Measurements from ENCODE around the gene GRIK5. TPM values are rescaled to one million over a fixed set of nuclear protein-coding genes. Genes with fewer than 3 reads are reported as not detected.
A peak's percentile ranks its signal among the peaks of the same experiment; 100 is the strongest.

GRIK5 gene
- total and polyA plus RNA-seq, 4 donors: 13.1 to 83.2 (median 48.2) TPM

- no peaks in the 10 kb centered on the region for H3K9me3 ChIP-seq (ENCODE audit: control insufficient read depth, insufficient read depth, low read length)
- H3K4me3 ChIP-seq (ENCODE audit: low read depth, low read length): no peak overlapping the region
- DNase-seq (ENCODE audit: low read depth in 4 of 6, low spot score in 6 of 6): no peak
- 95% methylated on average over 12 of the region's 13 CpGs for WGBS (ENCODE audit: insufficient coverage)
- H3K27ac ChIP-seq (ENCODE audit: low read depth, low read length): no peak overlapping the region
- H3K36me3 ChIP-seq (ENCODE audit: control insufficient read depth, insufficient read depth, low read length): peaks cover 92% of the 10 kb centered on the region
- no peaks in the 10 kb centered on the region for H3K27me3 ChIP-seq (ENCODE audit: control insufficient read depth, insufficient read depth, low read length)
- no peaks in the 10 kb centered on the region for H3K4me1 ChIP-seq (ENCODE audit: control insufficient read depth, insufficient read depth, low read length)
These were observed 10.8 kb downstream of the GRIK5 start for GRCh38 chr19:42059196-42059595.

- no peaks in the 10 kb centered on the region for H3K4me1 ChIP-seq (ENCODE audit: control insufficient read depth, insufficient read depth, low read length)
- WGBS (ENCODE audit: insufficient coverage): 94% methylated on average over 2 of the region's 7 CpGs
- H3K36me3 ChIP-seq (ENCODE audit: control insufficient read depth, insufficient read depth, low read length): peaks cover 96% of the 10 kb centered on the region
- no peaks in the 10 kb centered on the region for H3K27me3 ChIP-seq (ENCODE audit: control insufficient read depth, insufficient read depth, low read length)
- no peak overlapping the region for H3K27ac ChIP-seq (ENCODE audit: low read depth, low read length)
- no peaks in the 10 kb centered on the region for H3K9me3 ChIP-seq (ENCODE audit: control insufficient read depth, insufficient read depth, low read length)
- no peak overlapping the region for H3K4me3 ChIP-seq (ENCODE audit: low read depth, low read length)
- peak in 1 of 6 donors; percentile 22 for DNase-seq (ENCODE audit: low read depth in 4 of 6, low spot score in 6 of 6)
These were observed 12.2 kb downstream of the GRIK5 start for GRCh38 chr19:42057846-42058245.

- Histone ChIP-seq H3K9me3 (ENCODE audit: control insufficient read depth, insufficient read depth, low read length) (no peaks in the 10 kb centered on the region), H3K27ac (ENCODE audit: low read depth, low read length) (no peak overlapping the region), H3K4me1 (ENCODE audit: control insufficient read depth, insufficient read depth, low read length) (no peaks in the 10 kb centered on the region), H3K36me3 (ENCODE audit: control insufficient read depth, insufficient read depth, low read length) (peaks cover 94% of the 10 kb centered on the region), H3K4me3 (ENCODE audit: low read depth, low read length) (no peak overlapping the region), H3K27me3 (ENCODE audit: control insufficient read depth, insufficient read depth, low read length) (no peaks in the 10 kb centered on the region)
- DNase-seq (ENCODE audit: low read depth in 4 of 6, low spot score in 6 of 6): no peak
- WGBS (ENCODE audit: insufficient coverage): 90% methylated on average over 15 of the region's 18 CpGs
These were observed 15.8 kb downstream of the GRIK5 start for GRCh38 chr19:42054205-42054604.

GRCh38 chr19:42053037-42053935, 16.7 kb downstream of the GRIK5 start:
- no peak for DNase-seq (ENCODE audit: low read depth in 4 of 6, low spot score in 6 of 6)
- H3K36me3 ChIP-seq (ENCODE audit: control insufficient read depth, insufficient read depth, low read length): peaks cover 93% of the 10 kb centered on the region
- H3K9me3 ChIP-seq (ENCODE audit: control insufficient read depth, insufficient read depth, low read length): no peaks in the 10 kb centered on the region
- H3K27ac ChIP-seq (ENCODE audit: low read depth, low read length): no peak overlapping the region
- H3K27me3 ChIP-seq (ENCODE audit: control insufficient read depth, insufficient read depth, low read length): no peaks in the 10 kb centered on the region
- H3K4me3 ChIP-seq (ENCODE audit: low read depth, low read length): no peak overlapping the region
- WGBS (ENCODE audit: insufficient coverage): 92% methylated on average over 12 of the region's 17 CpGs
- H3K4me1 ChIP-seq (ENCODE audit: control insufficient read depth, insufficient read depth, low read length): no peaks in the 10 kb centered on the region

DNA sequence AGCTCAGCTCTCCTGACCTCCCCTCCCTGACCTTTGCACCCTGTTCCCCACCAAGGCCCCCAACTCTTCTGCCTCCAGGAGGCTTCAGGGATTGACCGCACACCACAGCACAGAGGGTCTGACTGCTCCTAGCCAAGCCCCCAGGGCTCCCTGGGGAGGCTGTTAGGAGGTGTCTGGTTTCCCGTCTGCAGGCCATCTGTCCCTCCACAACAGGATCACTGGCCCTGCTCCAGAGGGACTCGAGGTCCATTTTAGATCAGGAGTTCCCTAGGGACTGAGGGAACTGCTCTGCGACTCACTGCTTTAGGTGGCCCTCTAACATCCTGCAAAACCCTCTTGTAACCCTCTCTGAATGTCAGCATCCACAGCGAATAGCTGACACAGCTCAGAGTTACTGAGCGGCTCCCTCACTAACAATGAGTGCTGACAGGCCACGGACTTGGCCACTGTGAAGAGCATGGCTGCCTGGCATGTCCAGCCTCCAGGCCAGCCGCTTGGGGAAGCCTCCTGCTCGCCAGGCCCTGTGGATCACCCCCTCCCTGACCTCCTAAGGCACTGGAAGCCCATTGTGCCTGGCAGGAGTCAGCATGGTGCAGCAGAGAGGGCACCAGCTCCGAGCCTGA, 17.7 kb downstream of the GRIK5 start:
- WGBS (ENCODE audit: insufficient coverage): 69% methylated on average over 9 of the region's 10 CpGs
- Histone ChIP-seq H3K9me3 (ENCODE audit: control insufficient read depth, insufficient read depth, low read length) (no peaks in the 10 kb centered on the region), H3K27ac (ENCODE audit: low read depth, low read length) (no peak overlapping the region), H3K36me3 (ENCODE audit: control insufficient read depth, insufficient read depth, low read length) (peaks cover 85% of the 10 kb centered on the region), H3K4me3 (ENCODE audit: low read depth, low read length) (no peak overlapping the region), H3K27me3 (ENCODE audit: control insufficient read depth, insufficient read depth, low read length) (no peaks in the 10 kb centered on the region), H3K4me1 (ENCODE audit: control insufficient read depth, insufficient read depth, low read length) (no peaks in the 10 kb centered on the region)
- DNase-seq (ENCODE audit: low read depth in 4 of 6, low spot score in 6 of 6): no peak

DNA sequence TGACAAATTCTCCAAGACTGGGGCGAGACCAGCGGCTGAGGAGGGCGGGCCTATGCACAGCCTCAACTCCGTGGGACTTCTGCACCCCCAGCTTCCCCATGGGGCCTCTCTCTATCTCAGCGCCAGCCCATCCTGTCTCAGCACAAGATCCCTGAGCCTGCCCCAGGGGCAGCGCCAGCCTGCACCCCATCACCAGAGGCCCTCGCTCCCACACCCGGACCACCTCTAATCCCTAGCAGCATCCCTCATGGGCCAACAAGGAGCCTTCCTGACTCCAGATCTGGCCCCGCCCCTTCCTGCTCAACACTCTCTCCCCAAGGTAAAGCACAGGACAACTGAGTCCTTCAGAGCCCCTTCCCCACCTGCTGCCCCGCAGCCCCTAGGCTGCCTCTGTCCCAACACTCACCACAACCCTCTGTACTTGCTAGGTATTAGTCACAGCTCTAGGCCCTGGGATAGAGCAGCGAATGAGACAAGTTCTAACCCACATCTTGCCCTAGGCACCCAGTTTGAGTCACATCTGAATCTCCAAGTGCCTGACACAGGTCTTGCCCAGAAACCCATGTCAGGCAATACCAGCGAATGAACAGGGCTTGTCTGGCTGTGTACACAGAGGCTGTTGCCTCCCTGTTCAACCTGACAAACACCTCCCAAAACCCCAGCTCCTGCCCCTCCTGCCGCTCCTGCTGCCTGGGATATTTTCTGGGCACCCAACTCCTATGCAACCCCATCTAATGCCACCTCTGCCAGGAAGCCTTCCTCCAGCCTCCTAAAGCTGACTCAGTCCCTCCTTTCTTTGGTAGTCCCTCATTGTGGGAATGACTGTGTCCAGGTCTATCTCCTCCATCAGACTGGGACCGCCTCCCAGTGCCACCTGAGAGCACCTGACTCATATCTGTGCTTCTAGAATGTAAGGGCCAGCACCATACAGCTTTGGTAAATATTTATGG, 18.6 kb downstream of the GRIK5 start:
- Histone ChIP-seq H3K9me3 (ENCODE audit: control insufficient read depth, insufficient read depth, low read length) (no peaks in the 10 kb centered on the region), H3K4me1 (ENCODE audit: control insufficient read depth, insufficient read depth, low read length) (no peaks in the 10 kb centered on the region), H3K36me3 (ENCODE audit: control insufficient read depth, insufficient read depth, low read length) (peaks cover 77% of the 10 kb centered on the region), H3K27ac (ENCODE audit: low read depth, low read length) (no peak overlapping the region), H3K27me3 (ENCODE audit: control insufficient read depth, insufficient read depth, low read length) (no peaks in the 10 kb centered on the region), H3K4me3 (ENCODE audit: low read depth, low read length) (no peak overlapping the region)
- 96% methylated on average over 13 of the region's 14 CpGs for WGBS (ENCODE audit: insufficient coverage)
- no peak for DNase-seq (ENCODE audit: low read depth in 4 of 6, low spot score in 6 of 6)

DNA sequence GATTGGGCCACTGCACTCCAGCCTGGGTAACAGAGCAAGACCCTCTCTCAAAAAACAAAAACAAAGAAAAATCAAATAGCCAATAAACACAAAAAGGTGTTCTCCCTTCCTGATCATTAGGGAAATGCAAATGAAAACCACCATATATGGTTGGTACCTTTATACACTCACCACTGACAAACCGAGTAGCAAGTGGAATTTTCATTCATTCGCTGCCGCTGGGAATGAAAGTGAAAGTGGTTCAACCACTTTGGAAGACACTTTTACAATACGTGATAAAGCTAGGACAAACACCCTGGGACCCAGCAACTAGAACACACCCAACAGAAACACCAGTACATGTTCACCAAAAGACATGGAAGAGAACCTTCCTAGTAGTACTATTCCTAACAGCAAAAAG, 21.0 kb downstream of the GRIK5 start:
- H3K4me3 ChIP-seq (ENCODE audit: low read depth, low read length): no peak overlapping the region
- peaks cover 70% of the 10 kb centered on the region for H3K36me3 ChIP-seq (ENCODE audit: control insufficient read depth, insufficient read depth, low read length)
- DNase-seq (ENCODE audit: low read depth in 4 of 6, low spot score in 6 of 6): no peak
- H3K4me1 ChIP-seq (ENCODE audit: control insufficient read depth, insufficient read depth, low read length): no peaks in the 10 kb centered on the region
- no peaks in the 10 kb centered on the region for H3K9me3 ChIP-seq (ENCODE audit: control insufficient read depth, insufficient read depth, low read length)
- 81% methylated on average over 3 of the region's 4 CpGs for WGBS (ENCODE audit: insufficient coverage)
- no peak overlapping the region for H3K27ac ChIP-seq (ENCODE audit: low read depth, low read length)
- H3K27me3 ChIP-seq (ENCODE audit: control insufficient read depth, insufficient read depth, low read length): no peaks in the 10 kb centered on the region

DNA sequence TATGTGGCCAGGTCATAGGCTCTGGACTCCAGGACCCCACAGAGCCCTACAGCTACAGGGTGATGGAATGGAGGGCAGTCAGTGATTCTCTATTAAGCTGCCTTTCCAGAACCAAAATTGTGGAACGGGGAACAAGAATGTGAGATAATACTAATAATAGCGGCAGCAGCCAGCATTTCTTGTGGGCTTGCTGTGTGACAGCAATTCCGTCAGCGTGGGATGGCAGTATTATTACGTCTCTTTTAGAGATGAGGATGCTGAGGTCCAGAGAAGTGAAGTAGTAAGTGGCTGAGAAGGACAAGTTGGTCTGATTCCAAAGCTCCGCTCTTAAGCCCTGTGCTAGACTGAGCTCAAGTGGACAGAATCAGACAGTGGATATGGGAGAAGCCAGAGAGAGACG, 24.4 kb downstream of the GRIK5 start:
- H3K36me3 ChIP-seq (ENCODE audit: control insufficient read depth, insufficient read depth, low read length): peaks cover 62% of the 10 kb centered on the region
- DNase-seq (ENCODE audit: low read depth in 4 of 6, low spot score in 6 of 6): no peak
- H3K9me3 ChIP-seq (ENCODE audit: control insufficient read depth, insufficient read depth, low read length): no peaks in the 10 kb centered on the region
- 94% methylated on average over 7 of the region's 7 CpGs for WGBS (ENCODE audit: insufficient coverage)
- H3K4me3 ChIP-seq (ENCODE audit: low read depth, low read length): no peak overlapping the region
- H3K27ac ChIP-seq (ENCODE audit: low read depth, low read length): no peak overlapping the region
- H3K4me1 ChIP-seq (ENCODE audit: control insufficient read depth, insufficient read depth, low read length): no peaks in the 10 kb centered on the region
- H3K27me3 ChIP-seq (ENCODE audit: control insufficient read depth, insufficient read depth, low read length): no peaks in the 10 kb centered on the region

- Histone ChIP-seq H3K27me3 (ENCODE audit: control insufficient read depth, insufficient read depth, low read length) (no peaks in the 10 kb centered on the region), H3K27ac (ENCODE audit: low read depth, low read length) (no peak overlapping the region), H3K36me3 (ENCODE audit: control insufficient read depth, insufficient read depth, low read length) (peaks cover 72% of the 10 kb centered on the region), H3K4me3 (ENCODE audit: low read depth, low read length) (no peak overlapping the region), H3K4me1 (ENCODE audit: control insufficient read depth, insufficient read depth, low read length) (no peaks in the 10 kb centered on the region), H3K9me3 (ENCODE audit: control insufficient read depth, insufficient read depth, low read length) (no peaks in the 10 kb centered on the region)
- WGBS (ENCODE audit: insufficient coverage): 94% methylated on average over 26 of the region's 30 CpGs
- peak in 2 of 6 donors; percentile 13 to 94 for DNase-seq (ENCODE audit: low read depth in 4 of 6, low spot score in 6 of 6)
These were observed 27.4 kb downstream of the GRIK5 start for GRCh38 chr19:42042455-42043170.

Data from spinal cord (tissue), 10 donors.